D721Med (cell line): ENCODE data around the gene TROAP.

Experiments
- DNase-seq: peaks from one replicate; pipeline ENCODE4 v3.0.0; 2011; ENCODE audit warnings: low spot score; ENCODE audit not compliant: insufficient read length
- FAIRE-seq: peaks from 2 replicates; lab custom pipeline; 2011; peaks lifted over from hg19 to GRCh38; lab: Jason Lieb, UNC
- TF ChIP-seq, protein P1 (sequence below): IDR thresholded peaks from 2 replicates; pipeline ENCODE4 v1.5.1; 2012; ENCODE audit warnings: mild to moderate bottlenecking, control low read depth; ENCODE audit not compliant: insufficient read depth; ENCODE audit errors: missing control alignments

The TROAP gene

GRCh38 chr12:49336645-49337584 is 13.9 kb downstream of the TROAP start, which contains the start of gene C1QL4:
TSS of gene C1QL4 (minus strand) at chr12:49337188. CDS start at chr12:49336477, 711 bp downstream.
- DNase-seq = peak; percentile 98
- no peak for FAIRE-seq

DNA sequence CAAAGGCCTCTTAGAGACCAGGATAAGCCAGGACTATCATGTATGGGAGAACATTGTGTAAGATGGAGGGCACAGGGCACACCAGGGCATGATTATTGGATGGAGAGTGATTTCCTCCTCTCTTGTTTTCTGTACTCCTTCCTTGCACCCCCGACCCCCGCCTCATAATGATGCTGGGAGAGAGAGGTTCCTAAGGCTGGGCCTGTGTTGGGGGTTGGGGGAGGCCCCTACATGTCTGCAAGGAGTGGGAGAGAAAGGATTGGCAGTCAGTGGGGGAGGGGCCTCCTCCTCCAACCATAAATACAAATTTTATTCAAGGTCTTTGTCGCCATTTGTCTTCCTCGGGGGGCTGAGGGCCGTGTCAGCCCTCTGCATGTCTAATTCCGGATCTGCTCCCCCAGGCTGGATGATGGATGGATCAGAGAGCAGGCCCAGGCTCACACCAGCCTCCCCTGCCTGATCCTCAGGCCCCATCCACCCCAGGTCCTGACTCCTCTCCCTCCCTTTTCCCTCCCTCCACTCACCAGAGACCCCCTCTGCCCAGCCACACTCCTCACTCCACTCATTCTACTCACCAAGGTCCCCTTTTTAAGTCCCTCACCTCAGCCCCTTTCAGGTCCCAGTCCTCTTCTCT is 15.9 kb downstream of the TROAP start:
- TF ChIP-seq, protein P1, sequence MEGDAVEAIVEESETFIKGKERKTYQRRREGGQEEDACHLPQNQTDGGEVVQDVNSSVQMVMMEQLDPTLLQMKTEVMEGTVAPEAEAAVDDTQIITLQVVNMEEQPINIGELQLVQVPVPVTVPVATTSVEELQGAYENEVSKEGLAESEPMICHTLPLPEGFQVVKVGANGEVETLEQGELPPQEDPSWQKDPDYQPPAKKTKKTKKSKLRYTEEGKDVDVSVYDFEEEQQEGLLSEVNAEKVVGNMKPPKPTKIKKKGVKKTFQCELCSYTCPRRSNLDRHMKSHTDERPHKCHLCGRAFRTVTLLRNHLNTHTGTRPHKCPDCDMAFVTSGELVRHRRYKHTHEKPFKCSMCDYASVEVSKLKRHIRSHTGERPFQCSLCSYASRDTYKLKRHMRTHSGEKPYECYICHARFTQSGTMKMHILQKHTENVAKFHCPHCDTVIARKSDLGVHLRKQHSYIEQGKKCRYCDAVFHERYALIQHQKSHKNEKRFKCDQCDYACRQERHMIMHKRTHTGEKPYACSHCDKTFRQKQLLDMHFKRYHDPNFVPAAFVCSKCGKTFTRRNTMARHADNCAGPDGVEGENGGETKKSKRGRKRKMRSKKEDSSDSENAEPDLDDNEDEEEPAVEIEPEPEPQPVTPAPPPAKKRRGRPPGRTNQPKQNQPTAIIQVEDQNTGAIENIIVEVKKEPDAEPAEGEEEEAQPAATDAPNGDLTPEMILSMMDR = no peak
- no peak for FAIRE-seq
- DNase-seq = no peak

More at GRCh38 chr12:49336645-49337584, 13.9 kb downstream of the TROAP start, which contains the start of gene C1QL4:
- TF ChIP-seq, protein P1 = peak; percentile 64

DNA sequence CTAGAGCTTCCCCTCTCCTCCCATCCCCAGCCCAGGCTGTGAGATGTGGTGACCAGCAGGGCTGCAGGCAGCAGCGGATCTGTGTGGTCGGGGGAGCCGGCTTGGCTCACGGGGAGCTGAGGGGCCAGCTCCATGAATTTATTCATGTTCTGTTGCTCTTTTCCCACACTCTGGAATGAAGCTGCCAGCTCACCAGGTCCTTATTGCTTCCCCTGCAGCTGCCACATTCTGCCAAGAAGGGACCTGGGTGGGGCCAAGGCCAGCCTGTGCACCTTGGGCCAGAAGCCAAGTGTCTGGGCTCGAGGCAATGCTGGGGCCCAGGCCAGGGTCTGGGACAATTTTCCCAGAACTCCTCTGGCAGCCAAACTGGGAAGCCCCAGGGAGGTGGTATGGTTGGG is 16.4 kb downstream of the TROAP start:
- no peak for DNase-seq
- TF ChIP-seq, protein P1 = no peak
- FAIRE-seq = no peak

GRCh38 chr12:49340095-49340870 is 17.2 kb downstream of the TROAP start:
- DNase-seq = no peak
- TF ChIP-seq, protein P1 = no peak
- no peak for FAIRE-seq

DNA sequence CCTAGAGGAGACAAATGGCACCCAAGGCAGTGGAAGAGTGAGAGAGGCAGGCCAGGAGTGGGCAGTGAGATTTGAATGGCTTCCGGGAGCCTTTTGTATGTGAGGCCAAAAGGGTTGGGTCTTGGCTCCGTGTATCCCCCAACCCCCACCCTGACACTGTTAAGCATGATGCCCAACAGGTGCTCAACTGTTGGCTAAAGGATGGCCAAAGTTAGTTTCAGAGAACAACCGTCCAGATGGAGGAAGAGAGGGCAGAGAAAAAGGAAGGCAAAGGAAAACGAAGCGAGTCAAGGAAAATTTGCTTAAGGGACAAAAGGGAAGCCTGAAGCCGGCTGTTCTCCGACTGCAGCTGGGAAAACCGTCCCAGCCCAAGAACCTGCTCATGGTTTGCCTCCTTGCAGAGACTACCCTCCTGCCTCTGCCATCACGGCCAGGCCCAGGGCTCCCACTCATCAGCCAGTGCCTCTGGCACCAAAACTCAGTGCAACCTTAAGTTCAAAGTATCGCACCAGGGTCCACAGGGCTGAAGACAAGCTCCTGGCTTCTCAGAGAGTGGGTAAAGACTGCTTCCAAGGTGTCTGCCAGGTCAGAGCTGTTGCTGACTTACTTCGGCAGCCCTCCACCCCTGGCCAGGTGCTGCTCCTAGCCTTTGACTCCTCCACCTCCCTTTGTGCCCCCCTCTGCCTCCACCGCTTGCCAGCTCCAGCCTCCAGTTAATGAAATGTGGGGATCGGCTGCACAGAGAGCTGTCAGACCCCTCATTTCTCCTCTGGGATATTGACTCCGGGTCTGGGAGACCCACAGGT is 18.1 kb downstream of the TROAP start:
- DNase-seq = no peak
- TF ChIP-seq, protein P1 = no peak

DNA sequence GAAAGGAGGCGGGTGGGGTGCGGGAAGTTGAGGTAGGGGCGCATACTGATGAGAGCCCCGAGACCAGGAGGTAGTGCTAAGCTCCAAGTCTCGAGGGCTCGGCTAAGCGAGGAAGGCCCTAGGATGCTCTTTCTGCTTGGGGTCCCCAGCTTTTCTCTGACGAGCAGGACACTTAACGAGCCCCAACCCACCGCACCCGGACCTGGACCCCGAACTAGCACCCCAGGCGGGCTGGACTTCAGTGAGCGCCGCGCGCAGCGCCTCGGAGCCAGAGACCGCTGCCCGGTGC is 18.7 kb downstream of the TROAP start:
- FAIRE-seq = no peak
- TF ChIP-seq, protein P1 = no peak
- no peak for DNase-seq

More for the DNA sequence above, 18.1 kb downstream of the TROAP start:
- no peak for FAIRE-seq
